GM21390 (cell line): ENCODE data around the gene ITPA.
"Not testable (repeated sequence)": the region's sequence is repeated elsewhere in the genome, so short reads cannot be mapped to it uniquely, and the experiment has no call there.

ENCODE experiments used
- ATAC-seq: cut with Tn5 transposase; IDR thresholded peaks from one replicate; pipeline ENCODE4 v1.9.1; 2021; ENCODE audit not compliant: unreplicated experiment

The ITPA gene

DNA sequence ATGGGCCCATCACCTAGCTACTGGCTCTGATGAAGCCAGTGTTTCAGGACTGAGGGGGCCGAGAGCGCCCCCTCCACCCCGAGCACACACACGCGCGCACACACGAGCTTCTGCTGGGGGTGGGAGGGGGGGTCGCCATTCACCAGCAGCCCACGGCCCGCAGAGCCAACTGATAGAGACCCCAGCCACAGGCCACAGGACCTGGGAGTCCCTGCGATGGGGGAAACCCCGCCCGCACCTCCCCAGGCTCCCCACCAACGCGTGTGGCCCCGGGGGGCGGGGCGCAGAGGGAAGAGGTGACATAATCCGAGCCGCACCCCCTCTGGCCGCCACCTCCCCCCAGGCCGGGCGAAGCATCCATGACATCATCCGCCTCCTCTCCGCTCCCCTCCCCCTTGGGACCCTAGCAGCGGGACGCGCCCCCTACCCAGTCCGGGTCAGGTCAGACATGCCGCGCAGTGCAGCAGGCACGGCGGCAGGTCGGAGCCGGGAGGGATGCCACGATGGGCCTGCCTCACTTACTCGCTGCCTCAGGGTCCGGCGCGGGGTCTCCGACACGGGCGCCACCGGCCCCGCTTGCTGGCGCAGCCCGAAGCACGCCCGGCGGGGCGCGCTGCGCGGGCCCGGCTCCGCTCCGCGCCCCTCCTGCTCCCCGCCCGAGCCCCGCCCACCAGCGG, 36.2 kb upstream of the ITPA start, which contains the start of gene LZTS3:
LZTS3 (minus strand) TSS at position 617 of the 677 bp plus-strand sequence. CDS start 6,386 bp downstream, outside the sequence.
- peak; percentile 54 for ATAC-seq

DNA sequence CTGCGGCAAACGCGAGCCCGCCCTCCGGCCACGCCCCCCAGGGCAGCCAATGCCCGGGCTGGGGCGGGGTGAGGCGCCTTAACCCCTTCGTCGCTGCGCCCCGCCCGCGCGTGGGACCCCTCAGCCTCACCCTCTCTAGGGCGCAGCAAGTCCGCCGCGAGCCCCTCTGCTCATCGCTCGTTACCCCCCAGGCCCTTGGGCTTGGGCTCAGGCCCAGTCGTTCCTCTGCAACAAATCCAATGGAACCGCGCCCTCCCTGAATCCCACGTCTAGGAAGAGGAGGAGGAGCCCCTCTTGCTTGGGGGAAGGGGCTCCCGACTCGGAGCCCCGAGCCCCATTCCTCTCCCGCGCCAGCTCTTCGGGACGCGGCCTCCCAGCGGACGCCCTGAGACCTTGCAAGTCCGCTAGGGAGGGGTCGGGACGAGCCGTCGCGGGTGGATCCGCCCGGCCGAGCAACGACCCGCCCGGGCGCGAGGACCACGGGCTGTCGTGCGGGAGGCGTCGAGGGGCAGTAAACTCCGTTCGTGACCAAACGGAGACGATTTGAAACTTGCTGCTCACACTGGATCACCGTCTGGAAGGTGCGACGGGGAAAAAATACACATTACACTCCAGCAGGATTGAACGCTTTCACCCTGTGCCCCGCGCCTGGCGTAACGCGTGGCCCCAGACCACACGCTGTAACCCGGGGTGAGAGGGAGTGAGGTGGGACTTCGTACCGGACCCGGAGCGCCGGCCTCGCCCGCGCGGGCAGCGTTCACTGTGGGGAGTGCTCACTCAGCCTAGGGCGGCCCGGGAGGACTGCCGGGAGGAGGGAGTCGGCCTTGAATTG, 35.5 kb upstream of the ITPA start:
- ATAC-seq = peak; percentile 92

DNA sequence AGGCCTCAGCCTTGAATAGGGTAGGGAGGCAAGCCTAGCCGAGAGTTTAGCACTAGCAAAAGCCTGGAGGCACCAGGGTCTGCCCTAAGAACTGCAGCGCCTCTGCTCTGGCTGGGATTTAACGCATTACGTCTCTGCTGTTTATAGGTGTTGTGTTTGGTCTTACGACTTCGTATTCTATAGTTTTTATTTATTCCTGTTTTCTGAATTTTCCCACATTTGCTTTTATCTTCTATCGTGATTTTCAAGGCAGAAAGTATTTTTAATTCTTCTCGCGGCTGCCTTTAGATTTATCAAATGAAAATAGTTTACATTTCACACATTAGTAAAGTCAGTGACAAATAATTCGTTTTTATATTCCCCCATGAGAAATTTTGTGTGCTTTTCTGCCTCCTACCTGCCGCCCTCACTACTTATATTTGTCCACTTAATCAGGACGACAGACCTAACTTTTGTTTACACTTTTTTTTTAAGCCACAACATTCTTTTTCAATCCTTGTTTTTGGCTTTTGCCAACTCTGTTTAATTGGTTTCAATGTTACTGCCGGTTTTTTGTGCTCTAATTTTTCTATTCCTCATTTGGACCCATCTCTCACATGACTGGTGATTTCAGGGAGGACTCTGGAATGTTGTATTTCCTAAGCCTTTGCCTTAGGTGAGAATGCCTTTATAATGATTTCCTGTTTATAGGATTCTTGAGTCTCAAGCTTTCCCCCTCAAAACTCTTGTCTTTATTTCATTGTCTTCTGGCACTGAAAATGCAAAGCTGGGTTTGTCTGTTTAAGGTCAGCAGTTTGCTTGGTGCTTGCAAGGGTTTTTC, 34.6 kb upstream of the ITPA start:
- no peak for ATAC-seq

DNA sequence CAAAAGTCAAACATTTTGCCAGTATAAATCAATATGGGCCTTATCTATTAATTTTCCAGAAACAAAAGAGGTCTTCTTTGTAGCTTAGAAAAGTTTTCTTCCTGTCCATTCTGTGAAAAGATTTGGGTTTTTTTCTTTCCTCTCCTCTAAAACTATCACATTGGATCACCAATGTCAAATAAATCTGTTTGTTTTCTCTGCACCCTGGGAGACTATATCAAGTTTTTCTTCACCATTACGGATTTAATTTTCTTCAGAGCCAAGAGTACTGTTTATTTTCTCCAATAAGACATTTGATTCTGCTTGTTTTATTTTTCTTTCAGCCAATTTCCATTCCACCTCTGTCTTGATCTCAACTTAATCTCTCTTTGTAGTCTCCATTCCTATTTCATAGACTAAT, 34.0 kb upstream of the ITPA start:
- ATAC-seq = no peak

DNA sequence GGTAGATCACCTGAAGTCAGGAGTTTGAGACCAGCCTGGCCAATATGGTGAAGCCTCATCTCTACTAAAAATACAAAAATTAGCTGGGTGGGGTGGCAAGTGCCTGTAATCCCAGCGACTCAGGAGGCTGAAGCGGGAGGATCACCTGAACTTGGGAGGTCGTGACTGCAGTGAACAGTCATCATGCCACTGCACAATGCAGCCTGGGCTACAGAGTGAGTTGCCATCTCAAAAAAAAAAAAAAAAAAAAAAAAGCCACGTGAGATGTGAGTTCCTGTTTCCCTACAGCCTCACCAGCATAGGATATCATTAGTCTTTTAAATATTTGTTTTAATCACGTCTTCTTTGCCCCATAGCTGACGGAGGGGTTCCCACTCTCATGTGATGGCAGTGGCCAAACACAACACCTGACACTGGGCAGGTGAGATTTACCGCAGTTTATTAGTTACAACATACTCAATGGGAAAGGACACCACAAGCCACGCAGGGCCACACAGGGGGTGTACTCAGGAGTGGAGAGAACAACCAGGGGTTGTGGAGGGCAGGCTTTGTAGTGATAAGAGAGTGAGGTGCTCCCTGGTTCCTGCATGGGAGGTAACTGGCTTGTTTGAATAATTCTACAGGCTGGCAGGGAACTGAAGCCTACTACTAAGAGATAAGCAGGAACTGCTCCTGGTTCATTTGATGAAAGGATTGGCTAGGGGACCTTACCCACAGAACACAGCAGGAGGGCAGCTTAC, 31.4 kb upstream of the ITPA start:
- ATAC-seq = no peak

DNA sequence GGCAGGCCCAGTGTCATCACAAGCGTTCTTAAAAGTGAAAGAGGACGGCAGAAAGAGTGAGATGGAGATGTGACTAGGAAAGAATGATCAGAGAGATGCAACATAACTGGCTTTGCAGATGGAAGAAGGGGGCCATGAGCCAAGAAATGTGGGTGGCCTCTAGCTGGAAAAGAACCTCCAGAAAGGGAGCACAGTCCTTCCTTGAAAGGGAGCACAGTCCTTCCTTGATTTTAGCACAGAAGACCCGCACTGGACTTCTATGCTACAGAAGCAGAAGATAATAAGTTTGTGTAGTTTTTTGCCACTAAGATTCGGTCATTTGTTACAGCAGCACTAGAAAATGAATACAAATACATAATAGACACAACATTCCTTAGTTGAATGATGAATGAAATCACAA, 29.0 kb upstream of the ITPA start:
- ATAC-seq = no peak

DNA sequence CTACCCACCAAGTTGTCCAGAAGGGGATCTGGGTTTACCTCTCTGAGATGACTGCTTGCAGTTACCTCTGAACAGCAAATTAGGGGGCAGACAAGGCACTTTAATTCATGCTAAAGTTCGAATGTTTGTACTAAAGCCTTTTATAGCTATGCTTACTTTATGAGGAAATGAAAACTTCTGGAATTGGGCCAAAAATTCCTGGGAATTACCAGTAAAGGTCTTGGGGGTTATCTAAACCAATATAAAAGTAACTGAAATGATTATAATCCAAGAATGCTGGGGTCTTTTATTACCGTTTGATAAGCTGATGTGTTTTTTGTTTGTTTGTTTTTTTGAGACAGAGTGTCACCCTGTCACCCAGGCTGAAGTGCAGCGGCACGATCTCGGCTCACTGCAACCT, 28.0 kb upstream of the ITPA start:
- no peak for ATAC-seq

DNA sequence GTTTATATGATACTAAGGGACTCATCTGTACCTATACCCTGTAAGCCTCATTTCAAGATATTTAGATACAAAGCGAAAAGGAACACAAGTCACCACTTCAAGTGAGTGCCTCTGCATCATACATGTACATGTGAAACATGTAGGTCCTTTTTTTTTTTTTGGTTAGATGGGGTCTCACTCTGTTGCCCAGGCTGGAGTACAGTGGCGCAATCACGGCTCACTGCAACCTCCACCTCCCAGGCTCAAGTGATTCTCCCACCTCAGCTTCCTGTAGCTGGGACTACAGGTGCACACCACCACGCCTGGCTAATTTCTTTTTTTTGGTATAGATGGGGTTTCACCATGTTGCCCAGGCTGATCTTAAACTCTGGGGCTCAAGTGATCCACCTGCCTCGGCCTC, 26.9 kb upstream of the ITPA start:
- not testable (repeated sequence) for ATAC-seq

DNA sequence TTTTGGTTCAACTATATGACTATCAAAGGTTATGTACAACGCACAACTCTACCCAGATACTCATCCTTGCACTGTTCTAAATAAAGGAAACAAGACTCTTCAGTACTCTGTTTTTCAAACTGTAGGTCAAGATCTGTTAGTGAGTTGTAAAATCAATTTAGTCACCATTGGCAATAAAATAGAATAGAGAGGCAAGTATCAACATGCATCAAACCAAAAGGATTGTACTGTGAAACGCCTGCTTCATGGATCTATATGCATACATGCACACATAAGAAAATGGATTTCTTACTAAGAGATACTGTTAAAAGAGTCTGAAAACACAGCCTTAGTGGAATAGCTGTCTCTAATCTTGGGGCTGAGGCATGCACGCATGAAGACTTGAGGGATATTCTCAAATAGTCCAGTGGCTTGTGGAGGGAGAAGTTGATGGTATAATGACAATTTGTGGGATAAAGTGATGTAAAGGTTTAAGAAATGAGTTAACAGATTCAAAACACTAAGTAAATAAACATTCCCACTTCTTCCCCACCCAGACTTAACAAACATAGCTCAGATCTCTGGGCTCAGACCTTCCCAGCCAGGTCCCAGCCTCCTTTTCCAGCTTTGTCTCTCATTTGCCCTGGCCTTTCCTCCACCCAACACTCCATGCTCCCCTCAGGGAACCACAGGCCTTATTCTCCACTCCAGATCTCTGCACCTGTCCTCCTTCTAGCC, 25.2 kb upstream of the ITPA start:
- ATAC-seq = no peak

DNA sequence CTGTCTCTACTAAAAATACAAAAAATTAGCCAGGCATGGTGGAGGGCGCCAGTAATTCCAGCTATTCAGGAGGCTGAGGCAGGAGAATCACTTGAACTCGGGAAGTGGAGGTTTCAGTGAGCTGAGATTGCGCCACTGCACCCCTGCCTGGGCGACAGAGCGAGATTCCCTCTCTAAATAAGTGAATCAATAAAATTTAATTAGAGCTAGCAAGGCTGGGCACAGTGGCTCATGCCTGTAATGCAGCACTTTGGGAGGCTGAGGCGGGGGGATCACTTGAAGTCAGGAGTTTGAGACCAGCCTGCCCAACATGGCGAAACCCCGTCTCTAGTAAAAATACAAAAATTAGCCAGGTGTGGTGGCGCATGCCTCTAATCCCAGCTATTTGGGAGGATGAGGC, 21.4 kb upstream of the ITPA start:
- not testable (repeated sequence) for ATAC-seq

DNA sequence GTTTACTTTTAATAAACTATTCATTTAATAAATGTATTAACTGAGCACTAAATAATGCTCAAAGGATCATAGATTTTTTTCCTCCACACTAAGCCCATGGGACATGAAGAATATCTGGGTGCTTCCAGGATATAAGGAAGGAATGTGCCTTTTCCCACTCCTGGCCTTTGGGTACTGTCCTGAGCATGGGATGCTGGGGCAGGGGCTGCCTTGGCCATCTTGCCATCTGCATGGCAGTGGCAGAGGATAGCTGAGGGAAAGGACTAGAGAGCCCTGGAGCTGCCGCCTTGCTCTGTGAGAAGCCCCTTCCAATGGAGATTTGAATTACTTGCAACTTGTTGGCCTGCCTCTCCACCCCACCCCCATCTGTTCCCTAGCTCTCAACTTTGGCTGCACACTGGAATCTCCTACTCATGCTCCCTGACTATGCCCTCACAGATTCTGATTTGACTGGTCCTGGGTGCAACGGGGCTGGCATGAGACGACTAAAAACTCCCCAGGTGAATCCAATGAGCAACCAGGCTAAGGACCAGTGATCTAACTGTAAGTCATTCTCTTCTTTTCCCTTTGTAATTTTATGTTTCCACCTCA, 20.4 kb upstream of the ITPA start:
- no peak for ATAC-seq

DNA sequence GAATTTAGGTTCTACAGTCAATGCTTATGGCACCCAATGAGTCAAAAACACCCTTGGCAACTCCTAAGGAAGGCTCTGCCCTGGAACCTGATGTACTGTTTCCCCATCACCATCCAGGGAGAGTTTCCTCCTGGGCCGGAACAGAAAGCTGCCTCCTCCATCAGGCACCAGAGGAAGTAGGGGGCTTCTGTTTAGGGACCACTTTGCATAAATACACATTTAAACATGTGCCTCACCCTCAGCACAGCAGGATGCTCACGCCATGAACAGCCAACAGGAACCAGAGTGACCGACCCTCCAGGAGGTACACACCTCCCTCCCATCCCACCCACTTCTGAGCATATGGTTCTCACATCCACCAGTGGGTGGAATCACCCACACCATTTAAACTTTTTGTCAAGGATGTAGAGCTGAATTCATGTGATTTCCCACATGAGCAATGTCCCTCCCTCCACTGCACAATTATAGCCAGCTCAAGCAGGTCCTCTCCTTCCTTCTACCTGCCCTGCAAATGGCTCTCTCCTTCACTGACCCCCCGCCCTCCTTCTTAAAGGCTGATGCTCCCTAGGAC, 19.7 kb upstream of the ITPA start:
- ATAC-seq = no peak

DNA sequence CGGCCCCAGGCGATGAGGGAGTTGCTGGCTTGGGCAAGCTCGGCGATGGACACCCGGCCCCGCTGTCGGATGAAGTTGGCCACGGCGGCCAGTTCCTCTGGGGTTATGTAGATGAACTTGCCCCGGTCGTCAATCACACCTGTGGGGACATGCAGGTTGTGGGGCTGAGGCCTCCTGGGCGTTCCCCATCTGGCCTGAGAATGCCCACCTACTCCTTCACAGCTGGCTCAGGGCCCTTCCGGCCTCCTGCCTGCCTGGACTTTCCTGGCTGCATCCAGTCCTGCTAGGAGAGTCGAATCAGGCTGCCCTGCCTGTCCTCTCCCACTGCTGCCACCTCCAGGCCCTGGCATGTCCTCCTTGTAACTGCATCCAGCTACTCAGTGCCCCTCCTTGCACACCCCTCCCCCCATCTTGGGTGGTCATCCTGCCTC, 18.6 kb upstream of the ITPA start:
- ATAC-seq = no peak

DNA sequence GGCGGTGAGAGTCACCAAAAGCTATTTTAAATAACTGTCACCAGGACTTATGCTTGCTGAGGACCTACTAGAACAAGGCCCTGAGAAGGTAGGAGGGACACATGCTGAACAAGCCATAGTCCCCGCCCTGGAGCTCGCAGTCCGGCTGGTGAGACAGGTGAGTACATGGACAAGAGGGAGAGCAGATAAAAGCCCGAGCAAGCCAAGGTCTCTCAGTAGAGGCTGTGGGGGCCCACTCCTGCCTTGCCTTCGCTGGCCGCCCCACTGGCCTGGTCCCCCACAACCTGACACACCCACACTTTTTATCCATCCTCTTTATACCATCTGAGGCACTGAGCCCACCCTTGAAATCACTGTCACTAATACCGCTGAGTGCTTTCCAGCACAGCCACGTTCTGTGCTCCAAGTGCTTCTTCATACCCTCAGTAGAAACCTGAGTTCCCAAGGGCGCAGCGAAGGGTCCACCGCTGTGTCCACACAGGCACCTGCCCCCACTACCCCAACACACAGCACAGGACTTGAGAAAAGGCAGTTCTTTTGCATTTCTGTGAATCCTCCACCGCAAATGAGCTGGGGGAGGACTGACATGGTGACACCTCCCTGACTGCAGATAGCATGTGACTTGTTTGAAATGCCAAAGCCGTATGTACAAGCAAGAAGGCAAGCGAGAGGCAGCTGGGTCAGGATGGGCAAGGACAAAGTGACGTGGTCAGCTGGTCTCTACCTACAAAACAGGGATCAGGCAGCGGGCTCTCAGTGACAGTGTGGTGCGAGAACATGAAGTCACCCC, 16.9 kb upstream of the ITPA start:
- no peak for ATAC-seq

DNA sequence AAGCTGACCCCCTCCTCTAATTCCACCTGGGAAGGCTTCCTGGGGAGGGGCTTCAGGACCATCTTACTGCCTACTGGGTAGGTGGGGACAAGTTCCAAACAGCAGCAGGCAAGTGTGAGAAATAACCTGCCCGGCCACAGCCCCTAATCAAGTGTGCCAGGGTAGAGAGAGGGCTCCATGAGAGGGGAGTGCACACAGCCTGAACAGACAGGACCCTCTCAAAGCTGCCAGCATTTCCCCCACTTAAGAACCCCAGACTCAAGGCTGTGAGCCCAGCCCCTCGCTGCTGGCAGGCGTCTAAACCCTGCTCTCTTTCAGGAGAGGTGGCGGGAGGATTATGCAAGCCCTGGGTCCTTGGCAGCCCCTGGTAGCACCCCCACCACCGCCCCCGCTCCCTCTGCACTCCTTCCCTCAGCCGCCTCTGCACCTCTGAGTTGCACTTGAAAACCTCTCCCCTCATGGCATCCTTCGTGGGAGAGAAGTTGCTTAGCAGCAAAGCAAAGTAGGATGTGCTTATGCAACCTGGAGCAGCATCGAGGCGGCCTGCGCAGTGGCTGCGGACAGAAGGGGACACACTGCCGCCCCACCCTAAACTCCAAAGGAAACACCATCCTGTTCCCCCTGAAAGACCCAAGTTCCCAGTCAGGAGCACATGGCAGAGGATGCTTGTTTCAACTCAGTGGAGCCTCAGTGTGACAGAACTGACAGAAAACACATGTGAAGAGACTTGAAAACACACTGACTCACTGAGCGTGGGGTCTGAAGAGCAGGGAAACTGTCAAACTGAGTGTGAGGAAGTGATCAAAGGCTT, 15.3 kb upstream of the ITPA start:
- no peak for ATAC-seq

DNA sequence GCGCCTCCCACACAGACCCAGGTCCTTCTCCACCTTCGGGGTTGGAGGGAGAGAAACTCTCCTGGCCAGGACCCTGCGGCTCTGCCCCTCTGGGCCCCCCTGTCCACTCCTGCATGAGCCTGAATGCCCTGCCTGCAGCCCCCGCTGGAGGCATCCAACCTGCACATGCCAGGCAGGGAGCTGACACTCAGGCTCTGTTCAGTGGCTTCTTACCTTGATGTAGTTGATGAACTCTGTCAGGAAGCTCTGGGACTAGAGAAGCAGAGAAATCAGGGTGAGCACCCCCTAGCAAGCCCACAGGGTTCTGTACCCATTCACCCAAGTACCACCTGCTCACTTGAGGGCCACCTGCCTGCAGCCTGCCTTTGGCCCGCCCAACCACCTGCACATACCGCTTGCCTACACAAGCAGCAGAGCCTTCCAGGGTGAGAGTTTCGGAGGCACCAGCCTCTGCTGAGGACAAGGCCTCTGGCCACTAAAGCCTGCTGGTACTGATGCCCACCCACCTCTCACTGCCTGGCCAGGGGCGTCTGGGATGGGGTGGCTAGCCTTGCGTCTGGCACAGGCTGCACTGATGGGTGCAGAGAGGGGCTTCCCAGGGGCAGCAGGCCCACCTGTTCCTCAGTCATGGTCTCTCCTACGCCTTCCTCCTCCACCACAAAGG, 14.5 kb upstream of the ITPA start:
- no peak for ATAC-seq

DNA sequence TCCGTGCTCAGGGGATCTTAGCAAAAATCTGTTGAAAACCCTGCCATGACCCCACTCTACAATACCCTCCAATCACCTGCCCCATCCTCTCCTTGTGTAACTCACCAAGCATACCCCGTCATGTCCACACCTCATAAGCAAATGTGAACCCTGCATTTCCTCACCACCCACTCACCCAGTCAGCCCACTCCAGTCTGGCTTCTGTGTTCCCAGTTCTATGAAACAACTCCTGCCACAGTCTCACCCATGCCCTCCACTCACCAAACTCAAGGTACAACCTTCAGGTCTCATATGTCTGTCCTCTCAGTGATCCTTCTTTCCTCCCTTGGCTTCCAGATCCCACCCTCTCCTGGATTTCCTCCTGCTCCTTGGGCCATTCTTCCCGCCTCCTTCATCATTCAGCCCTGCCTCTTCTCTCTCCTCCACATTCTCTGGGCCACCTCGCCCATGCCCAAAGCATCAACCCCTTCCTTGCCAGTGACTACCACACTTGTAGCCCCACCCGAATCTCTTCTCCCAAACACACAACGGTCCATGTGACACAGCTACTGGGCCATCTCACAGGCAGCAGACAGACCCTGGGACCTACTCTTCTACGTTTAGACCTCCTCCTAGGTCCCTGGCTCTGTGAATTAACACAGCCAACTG, 13.6 kb upstream of the ITPA start:
- no peak for ATAC-seq
